HG03025 (cell line): Measurements from ENCODE around the gene TNIP1.

Experiments
- ATAC-seq: cut with Tn5 transposase; IDR thresholded peaks from one replicate; pipeline ENCODE4 v1.9.1; 2021; ENCODE audit warnings: mild to moderate bottlenecking, moderate library complexity; ENCODE audit not compliant: unreplicated experiment, low FRiP score

TNIP1 gene

GRCh38 chr5:151047814-151048425 is 32.9 kb downstream of the TNIP1 start:
- peak; percentile 44 for ATAC-seq

GRCh38 chr5:151042453-151043093 is 38.3 kb downstream of the TNIP1 start:
- ATAC-seq = no peak

- ATAC-seq = no peak
Observed at GRCh38 chr5:151041577-151042268, 39.1 kb downstream of the TNIP1 start.

DNA sequence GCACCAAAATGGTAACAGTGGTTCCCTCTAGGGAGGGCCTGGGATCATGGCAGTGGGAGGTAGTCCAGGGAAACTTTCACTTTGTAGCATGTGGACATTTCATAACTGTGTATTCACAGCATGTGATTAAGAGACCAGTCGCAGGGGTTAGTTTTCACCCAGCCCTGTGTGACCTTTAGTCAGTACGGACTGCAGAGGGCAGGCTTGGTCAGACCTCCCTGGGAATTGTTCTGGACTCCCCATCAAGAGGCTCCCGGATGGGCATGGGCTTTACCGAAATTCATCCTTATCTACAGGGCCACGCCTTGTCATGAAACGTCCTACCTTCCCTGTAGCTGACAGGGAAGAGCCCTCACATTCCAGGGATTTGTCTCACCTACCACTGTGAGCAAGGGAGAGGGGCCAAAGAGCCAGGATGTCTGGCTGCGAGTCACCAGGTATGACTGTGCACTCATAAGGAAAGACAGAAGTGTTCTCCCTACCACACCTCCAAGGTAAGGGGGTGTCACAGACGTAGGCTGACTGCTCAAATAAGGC is 40.6 kb downstream of the TNIP1 start:
- ATAC-seq = no peak

GRCh38 chr5:151039665-151040064 is 41.2 kb downstream of the TNIP1 start:
- ATAC-seq = no peak

- no peak for ATAC-seq
Observed at GRCh38 chr5:151038801-151039238, 42.0 kb downstream of the TNIP1 start.

GRCh38 chr5:151038412-151038745 is 42.5 kb downstream of the TNIP1 start:
- no peak for ATAC-seq

- ATAC-seq = no peak
Observed at GRCh38 chr5:151037561-151038411, 43.0 kb downstream of the TNIP1 start.

DNA sequence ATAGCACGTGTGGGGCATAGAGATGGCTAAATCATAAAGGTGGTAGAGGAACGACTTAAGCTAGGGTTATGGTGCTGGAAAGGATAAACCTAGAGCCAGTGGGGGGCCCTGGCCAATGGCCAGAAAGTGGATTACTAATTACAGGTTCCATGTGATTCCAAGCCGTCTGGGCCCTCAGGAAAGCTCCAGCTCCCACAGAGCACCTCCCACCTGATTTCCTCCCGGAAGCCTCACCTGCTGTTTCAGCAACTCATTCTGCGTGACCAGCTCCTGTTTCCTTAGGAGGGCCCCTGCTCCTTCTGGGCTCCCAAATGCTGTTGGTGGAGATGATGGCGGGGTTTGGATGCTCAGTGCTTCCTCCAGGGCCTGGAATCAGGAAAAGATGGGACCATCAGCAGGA is 44.3 kb downstream of the TNIP1 start:
- no peak for ATAC-seq

DNA sequence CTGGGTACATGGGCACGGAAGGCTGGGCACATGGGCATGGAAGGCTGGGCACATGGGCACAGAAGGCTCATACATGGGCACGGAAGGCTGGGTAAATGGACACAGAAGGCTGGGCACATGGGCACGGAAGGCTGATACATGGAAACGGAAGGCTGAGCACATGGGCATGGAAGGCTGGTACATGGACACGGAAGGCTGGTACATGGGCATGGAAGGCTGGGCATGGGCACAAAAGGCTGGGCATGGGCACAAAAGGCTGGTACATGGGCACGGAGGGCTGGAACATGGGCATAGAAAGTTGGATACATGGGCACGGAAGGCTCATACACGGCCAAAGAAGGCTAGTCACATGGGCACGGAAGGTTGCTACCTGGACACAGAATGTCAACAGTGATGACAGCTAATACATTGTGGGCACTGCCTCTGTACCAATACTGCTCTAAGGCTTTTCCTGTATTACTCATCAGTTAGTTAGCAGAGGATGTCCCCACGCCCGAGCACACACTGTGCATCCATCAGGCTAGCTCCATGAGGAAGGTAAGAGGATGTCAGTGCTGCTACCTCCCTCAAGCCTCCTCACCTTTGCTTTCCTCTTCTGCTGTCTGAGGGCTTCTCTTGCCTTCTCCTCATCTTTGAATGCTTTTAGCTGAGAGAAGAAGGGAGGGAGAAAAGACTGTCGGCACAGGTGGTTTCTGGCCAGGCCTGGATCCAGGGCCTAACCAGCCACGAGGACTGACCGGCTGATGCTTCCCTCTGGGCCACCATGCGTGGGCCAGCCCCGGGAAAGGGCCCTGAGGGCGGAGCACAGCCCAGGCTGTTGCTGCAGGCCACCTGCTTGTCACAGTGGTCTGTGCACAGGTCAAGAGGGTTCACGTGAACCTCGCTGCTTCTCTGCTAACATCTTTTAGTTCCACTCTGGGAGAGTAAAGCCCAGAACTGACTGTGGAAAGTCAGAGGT is 46.1 kb downstream of the TNIP1 start:
- ATAC-seq = no peak

DNA sequence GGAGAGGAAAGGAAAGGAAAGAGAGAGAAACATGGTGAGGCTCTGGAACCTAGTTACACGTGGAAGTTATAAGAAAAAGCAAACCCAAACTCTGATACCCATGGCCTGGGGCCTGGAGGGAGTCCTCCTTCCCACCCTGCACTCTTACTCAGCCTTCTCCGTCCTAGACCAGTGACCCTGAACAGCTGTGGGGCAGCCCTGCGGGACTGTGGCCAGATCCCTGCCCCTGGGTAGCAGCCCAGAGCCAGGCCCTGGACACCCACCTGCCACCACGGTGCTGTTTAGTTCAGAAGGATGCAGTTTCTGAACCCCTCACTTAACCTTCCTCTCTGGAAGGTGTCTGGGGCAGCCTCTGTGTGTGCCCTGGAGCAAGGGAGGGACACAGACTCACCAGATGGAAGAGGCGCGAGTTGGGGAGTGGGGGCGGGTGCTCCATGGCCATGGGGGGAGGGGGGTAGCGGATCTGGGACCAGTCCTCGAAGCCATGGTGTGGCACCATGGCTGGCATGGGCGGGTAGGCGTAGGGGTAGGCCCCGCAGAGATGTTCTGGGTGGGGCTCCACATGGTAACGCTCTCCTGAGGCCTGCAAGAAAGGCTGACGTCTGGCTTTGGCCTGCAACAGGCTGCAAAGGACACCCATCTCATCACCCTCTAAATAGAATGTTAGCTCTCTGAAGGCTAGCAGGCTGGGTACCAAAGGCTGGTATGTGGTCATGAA is 47.5 kb downstream of the TNIP1 start:
- no peak for ATAC-seq

- no peak for ATAC-seq
Observed at GRCh38 chr5:151031554-151031953, 49.3 kb downstream of the TNIP1 start.

- ATAC-seq = no peak
Observed at GRCh38 chr5:151030379-151030778, 50.5 kb downstream of the TNIP1 start.

GRCh38 chr5:151030056-151030336 is 50.8 kb downstream of the TNIP1 start:
- no peak for ATAC-seq

DNA sequence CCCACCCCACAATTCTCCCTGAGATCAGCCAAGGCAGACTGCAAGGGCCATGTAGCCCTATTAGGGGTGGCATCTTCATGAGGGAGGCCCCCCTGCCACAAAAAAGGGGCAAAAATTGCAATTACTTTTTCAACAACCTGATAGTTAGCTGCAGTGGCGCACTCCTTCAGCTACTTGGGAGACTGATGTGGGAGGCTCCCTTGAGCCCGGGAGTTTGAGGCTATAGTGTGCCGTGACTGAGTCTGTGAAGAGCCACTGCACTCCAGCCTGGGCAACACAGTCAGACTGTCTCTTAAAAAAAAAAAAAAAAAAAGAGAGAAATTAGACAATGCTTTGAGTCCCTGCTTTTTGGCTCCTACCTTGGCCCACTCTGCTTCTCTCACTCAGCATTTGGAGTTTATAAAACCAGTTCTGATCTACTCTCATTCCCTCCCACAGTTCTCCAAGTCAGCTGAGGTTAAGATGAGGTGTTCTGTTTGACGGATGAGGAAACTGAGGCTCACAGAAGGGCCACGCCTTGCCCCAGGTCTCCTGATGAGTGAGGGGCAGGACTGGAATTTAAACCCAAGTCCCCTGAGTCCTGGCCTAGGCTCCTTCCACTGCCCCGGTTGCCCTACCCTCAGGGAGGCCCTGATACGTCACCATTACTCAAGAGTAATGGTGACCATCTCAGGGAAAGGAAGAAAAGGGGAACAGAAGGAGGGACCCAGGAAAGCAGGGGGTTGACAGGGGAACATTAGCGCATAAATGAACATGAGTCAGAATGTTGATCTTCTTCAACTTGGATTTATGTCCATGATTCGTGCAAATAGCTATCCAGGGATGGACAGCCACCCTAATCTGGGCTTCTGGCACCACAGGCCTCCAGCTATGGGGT is 51.4 kb downstream of the TNIP1 start:
- no peak for ATAC-seq

GRCh38 chr5:151028717-151029116 is 52.1 kb downstream of the TNIP1 start:
- no peak for ATAC-seq

GRCh38 chr5:151027961-151028479 is 52.8 kb downstream of the TNIP1 start:
- no peak for ATAC-seq

GRCh38 chr5:151026679-151027078 is 54.2 kb downstream of the TNIP1 start:
- ATAC-seq = no peak
